ENCODE results near the gene CAPG. TPM values are rescaled to one million over a fixed set of nuclear protein-coding genes. Genes with fewer than 3 reads are reported as not detected.

CAPG gene
- polyA plus RNA-seq, 1 donor (not counting 4 experiments of a cell fraction or from before 2014, with no cell fraction given) = 466 TPM

GRCh38 chr2:85427300-85427835 is 17.2 kb upstream of the CAPG start:
- no peak overlapping the region for H3K4me3 ChIP-seq (ENCODE audit: control insufficient read depth in 2 of 3, extremely low read depth in 1 of 3, insufficient read depth in 2 of 3, low read depth in 1 of 3, low read length in 3 of 3)
- DNase-seq (ENCODE audit: low read depth, low spot score) (no peak), FAIRE-seq (no peak)
- no peak overlapping the region for H3K9ac ChIP-seq (ENCODE audit: control insufficient read depth, extremely low read depth, insufficient read depth, low read length)
- dilution Hi-C loops (cut with MboI; ENCODE audit: extremely low pct_ligation_motif_present, low sequenced_read_pairs) = no loop called here
- H3K4me1 ChIP-seq (ENCODE audit: control insufficient read depth, extremely low read depth, insufficient read depth, low read length) = no peaks in the 10 kb centered on the region
- H3K27me3 ChIP-seq (ENCODE audit: control insufficient read depth, extremely low read depth, insufficient read depth, low read length) = no peaks in the 10 kb centered on the region
- H3K9me3 ChIP-seq (ENCODE audit: control insufficient read depth, low read depth, low read length) = no peaks in the 10 kb centered on the region
- no peaks in the 10 kb centered on the region for H3K79me2 ChIP-seq (ENCODE audit: control insufficient read depth, insufficient read depth, low read length)
- H3K36me3 ChIP-seq (ENCODE audit: control insufficient read depth in 2 of 2, extremely low read depth in 1 of 2, insufficient read depth in 2 of 2, low read length in 2 of 2) = no peaks in the 10 kb centered on the region
- TF ChIP-seq EZH2 (IDR thresholded peaks at IDR 0.05; ENCODE audit: low read length) (no peak), CTCF (optimal IDR thresholded peaks at IDR 0.05 in 1 of 3, IDR thresholded peaks at IDR 0.05 in 1 of 3, conservative IDR thresholded peaks at IDR 0.05 in 1 of 3; ENCODE audit: extremely low read depth in 1 of 3, insufficient read depth in 2 of 3, low read length in 3 of 3) (no peak)
- no peaks in the 10 kb centered on the region for H4K20me1 ChIP-seq (ENCODE audit: control insufficient read depth, extremely low read depth, insufficient read depth, low read length)
- no peak overlapping the region for H2AFZ ChIP-seq (ENCODE audit: control insufficient read depth, low read length)
- H3K4me2 ChIP-seq (ENCODE audit: control insufficient read depth, extremely low read depth, insufficient read depth, low read depth, low read length) = no peak overlapping the region
- H3K9me1 ChIP-seq (ENCODE audit: control insufficient read depth, extremely low read depth, insufficient read depth, low read length) = no peaks in the 10 kb centered on the region
- no peak overlapping the region for H3K27ac ChIP-seq (ENCODE audit: control insufficient read depth, insufficient read depth, low read length)

- no peaks in the 10 kb centered on the region for H3K36me3 ChIP-seq (ENCODE audit: control insufficient read depth in 2 of 2, extremely low read depth in 1 of 2, insufficient read depth in 2 of 2, low read length in 2 of 2)
- dilution Hi-C loops (cut with MboI; ENCODE audit: extremely low pct_ligation_motif_present, low sequenced_read_pairs) = no loop called here
- TF ChIP-seq EZH2 (IDR thresholded peaks at IDR 0.05; ENCODE audit: low read length) (no peak), CTCF (optimal IDR thresholded peaks at IDR 0.05 in 1 of 3, IDR thresholded peaks at IDR 0.05 in 1 of 3, conservative IDR thresholded peaks at IDR 0.05 in 1 of 3; ENCODE audit: extremely low read depth in 1 of 3, insufficient read depth in 2 of 3, low read length in 3 of 3) (no peak)
- H3K79me2 ChIP-seq (ENCODE audit: control insufficient read depth, insufficient read depth, low read length) = no peaks in the 10 kb centered on the region
- H3K27ac ChIP-seq (ENCODE audit: control insufficient read depth, insufficient read depth, low read length) = no peak overlapping the region
- H2AFZ ChIP-seq (ENCODE audit: control insufficient read depth, low read length) = no peak overlapping the region
- no peak overlapping the region for H3K4me2 ChIP-seq (ENCODE audit: control insufficient read depth, extremely low read depth, insufficient read depth, low read depth, low read length)
- no peaks in the 10 kb centered on the region for H3K27me3 ChIP-seq (ENCODE audit: control insufficient read depth, extremely low read depth, insufficient read depth, low read length)
- H3K4me3 ChIP-seq (ENCODE audit: control insufficient read depth in 2 of 3, extremely low read depth in 1 of 3, insufficient read depth in 2 of 3, low read depth in 1 of 3, low read length in 3 of 3) = no peak overlapping the region
- DNase-seq (ENCODE audit: low read depth, low spot score) (no peak), FAIRE-seq (no peak)
- H3K9ac ChIP-seq (ENCODE audit: control insufficient read depth, extremely low read depth, insufficient read depth, low read length) = no peak overlapping the region
- no peaks in the 10 kb centered on the region for H4K20me1 ChIP-seq (ENCODE audit: control insufficient read depth, extremely low read depth, insufficient read depth, low read length)
- H3K9me1 ChIP-seq (ENCODE audit: control insufficient read depth, extremely low read depth, insufficient read depth, low read length) = no peaks in the 10 kb centered on the region
- peaks cover 5% of the 10 kb centered on the region for H3K4me1 ChIP-seq (ENCODE audit: control insufficient read depth, extremely low read depth, insufficient read depth, low read length)
- H3K9me3 ChIP-seq (ENCODE audit: control insufficient read depth, low read depth, low read length) = no peaks in the 10 kb centered on the region
These were observed 15.4 kb upstream of the CAPG start for GRCh38 chr2:85425588-85425987.

Data from keratinocyte (primary cell).